SK-N-SH (cell line): ENCODE data around the gene CYP3A5. TPM values are rescaled to one million over a fixed set of nuclear protein-coding genes. Genes with fewer than 3 reads are reported as not detected.

ENCODE experiments used
- CTCF ChIA-PET: fragments of 300-600, 350-600 bp; formaldehyde crosslinking; extraction: SDS; loops from one replicate; lab custom pipeline; 2021; lab: Yijun Ruan, JAX
- POLR2A ChIA-PET: fragments of 350-600 bp; sonication (Branson Sonifier 250); formaldehyde crosslinking; extraction: SDS; loops from one replicate; lab custom pipeline; 2020; ENCODE audit warnings: antibody characterized with exemption, inconsistent platforms; lab: Yijun Ruan, JAX
- DNase-seq: peaks from one replicate; pipeline ENCODE4 v3.0.0; 2012
- H2AFZ ChIP-seq: fragments of 200-600 bp; sonication (generic); 2 replicates; pipeline ENCODE4 v1.8.1; 2016; ENCODE audit warnings: antibody characterized with exemption, mild to moderate bottlenecking, low read depth
- H3F3A ChIP-seq: fragments of 200-600 bp; sonication (generic); replicated peaks from 2 replicates; pipeline ENCODE3; 2016; ENCODE audit warnings: antibody characterized with exemption, mild to moderate bottlenecking; ENCODE audit not compliant: insufficient read depth
- H3K27ac ChIP-seq, 2 experiments: fragments of 200-500 bp in 1 of 2; fragments of 200-600 bp in 1 of 2; sonication (Bioruptor generic) in 1 of 2; sonication (generic), shearing (Covaris generic) in 1 of 2; 2 replicates each; pipeline versions ENCODE4 v1.5.1 to v1.6.1; 2014 to 2016; ENCODE audit warnings: low read depth in 2 of 2, inconsistent platforms in 1 of 2, low read length in 1 of 2, mild to moderate bottlenecking in 1 of 2, mixed read lengths in 1 of 2
- H3K27me3 ChIP-seq: fragments of 200-600 bp; sonication (generic), shearing (Covaris generic); 2 replicates; pipeline ENCODE4 v1.6.1; 2016; ENCODE audit warnings: mixed run types; ENCODE audit not compliant: insufficient read depth
- H3K36me3 ChIP-seq, 2 experiments: fragments of 200-500 bp in 1 of 2; fragments of 200-600 bp in 1 of 2; sonication (Bioruptor generic) in 1 of 2; sonication (generic) in 1 of 2; replicated peaks in 1 of 2; 2 replicates each; pipeline versions ENCODE3 to v1.5.1; 2014 to 2016; ENCODE audit warnings: low read length in 1 of 2, mild to moderate bottlenecking in 1 of 2; ENCODE audit not compliant: insufficient read depth in 2 of 2, control insufficient read depth in 1 of 2
- H3K4me1 ChIP-seq, 2 experiments: fragments of 200-500 bp in 1 of 2; fragments of 200-600 bp in 1 of 2; sonication (Bioruptor generic) in 1 of 2; sonication (generic), shearing (Covaris generic) in 1 of 2; 2 replicates each; pipeline versions ENCODE4 v1.5.1 to v1.6.1; 2014 to 2016; ENCODE audit warnings: low read depth in 1 of 2, low read length in 1 of 2, mixed run types in 1 of 2; ENCODE audit not compliant: insufficient read depth in 2 of 2, control insufficient read depth in 1 of 2
- H3K4me2 ChIP-seq: fragments of 200-600 bp; sonication (generic), shearing (Covaris generic); 2 replicates; pipeline ENCODE4 v1.6.1; 2017; ENCODE audit warnings: mixed run types
- H3K4me3 ChIP-seq, 2 experiments: fragments of 200-500 bp in 1 of 2; fragments of 200-600 bp in 1 of 2; sonication (Bioruptor generic) in 1 of 2; sonication (generic), shearing (Covaris generic) in 1 of 2; 2 replicates each; pipeline versions ENCODE4 v1.5.1 to v1.8.1; 2014 to 2016; ENCODE audit warnings: low read depth in 2 of 2, inconsistent platforms in 1 of 2, low read length in 1 of 2, mild to moderate bottlenecking in 1 of 2, mixed read lengths in 1 of 2, moderate library complexity in 1 of 2
- H3K79me2 ChIP-seq: fragments of 200-600 bp; sonication (generic); 2 replicates; pipeline ENCODE4 v1.8.1; 2017; ENCODE audit warnings: mild to moderate bottlenecking; ENCODE audit not compliant: insufficient read depth
- H3K9ac ChIP-seq: fragments of 200-600 bp; sonication (generic); 2 replicates; pipeline ENCODE4 v1.6.1; 2017; ENCODE audit warnings: mixed run types
- H3K9me2 ChIP-seq: fragments of 200-600 bp; sonication (generic); 2 replicates; pipeline ENCODE4 v1.6.1; 2017; ENCODE audit warnings: mixed run types
- H3K9me3 ChIP-seq: fragments of 200-600 bp; sonication (generic); 2 replicates; pipeline ENCODE4 v1.6.1; 2017; ENCODE audit warnings: mixed run types, mild to moderate bottlenecking, moderate library complexity
- H4K20me1 ChIP-seq: fragments of 200-600 bp; sonication (generic); 2 replicates; pipeline ENCODE4 v1.6.1; 2017; ENCODE audit warnings: mild to moderate bottlenecking, mixed run types; ENCODE audit not compliant: insufficient read depth
- ELF1 ChIP-seq: IDR thresholded peaks from 2 replicates; pipeline ENCODE4 v1.4.0; 2012
- MAX ChIP-seq: IDR thresholded peaks from 2 replicates; pipeline ENCODE4 v1.4.0; 2012; ENCODE audit warnings: low read depth
- NFIC ChIP-seq: IDR thresholded peaks from 2 replicates; pipeline ENCODE4 v1.4.0; 2012; ENCODE audit warnings: borderline replicate concordance
- PBX3 ChIP-seq: IDR thresholded peaks from 2 replicates; pipeline ENCODE4; 2012
- RFX5 ChIP-seq: IDR thresholded peaks from 2 replicates; pipeline ENCODE4 v1.6.1; 2012; ENCODE audit warnings: mild to moderate bottlenecking, improper control_type of control experiment, low read length
- TEAD4 ChIP-seq: IDR thresholded peaks from 2 replicates; pipeline ENCODE4 v1.4.0; 2012; ENCODE audit warnings: mild to moderate bottlenecking, borderline replicate concordance; ENCODE audit not compliant: insufficient read depth
- WGBS: methylation state at CpG from one replicate; pipeline ENCODE4 v1.1.6; 2017; ENCODE audit warnings: low lambda C conversion rate; 5-methylcytosine and 5-hydroxymethylcytosine counted together
- polyA plus RNA-seq, 3 experiments: library from polyadenylated mRNA; depleted of rRNA; stranded (reverse); fragments of >200 nt; gene quantifications; 2 replicates each; pipeline ENCODE4 v1.2.3, GENCODE V29; 2012
- small RNA-seq, 7 experiments: library from RNA; depleted of rRNA; stranded (forward); fragments of <200 nt; gene quantifications; one replicate each; pipeline ENCODE3, GENCODE V24; 2012

Gene CYP3A5
- polyA plus RNA-seq, 1 of the 3 experiments (the other 2 are of a cell fraction) = 0.25 TPM

- H3K27ac ChIP-seq = no peak overlapping the region
- 64% methylated on average over 4 of the region's 4 CpGs for WGBS
- ChIA-PET CTCF (interaction anchor here (1.0 to 1.9 kb wide), 2 partner anchors 10 to 16 kb away, joined by 3 to 5 read pairs; no protein-coding TSS in a partner anchor), POLR2A (no interaction called here)
- H3K9me3 ChIP-seq = no peaks in the 10 kb centered on the region
- no peaks in the 10 kb centered on the region for H3F3A ChIP-seq
- H3K9me2 ChIP-seq = no peaks in the 10 kb centered on the region
- no peak overlapping the region for H2AFZ ChIP-seq
- no peaks in the 10 kb centered on the region for H4K20me1 ChIP-seq
- no peaks in the 10 kb centered on the region for H3K79me2 ChIP-seq
- no peak for DNase-seq
- H3K4me3 ChIP-seq = no peak overlapping the region
- H3K4me2 ChIP-seq = no peak overlapping the region
- no peaks in the 10 kb centered on the region for H3K36me3 ChIP-seq
- H3K9ac ChIP-seq = no peak overlapping the region
- H3K27me3 ChIP-seq = no peaks in the 10 kb centered on the region
- no peak for TF ChIP-seq RFX5
- no peak for TF ChIP-seq MAX
- TF ChIP-seq PBX3 = no peak
- no peak for TF ChIP-seq ELF1
- TF ChIP-seq TEAD4 = no peak
- no peak for TF ChIP-seq NFIC
- no peaks in the 10 kb centered on the region; a peak in 1 of 4 replicates for H3K4me1 ChIP-seq
Measured at GRCh38 chr7:99599836-99600235, 80.0 kb downstream of the CYP3A5 start.

Small RNA genes lying within 50 kb of the gene (small RNA-seq; reads per million reads assigned to genes)
- gene CYP3A51P (0 reads per million in 7 experiments), gene CYP3A7-CYP3A51P (0 reads per million in 7 experiments)

Other genes with a start within 250 kb of the CYP3A5 start
- 7.4 and 8.2 TPM in 2 replicates for gene PTCD1, start 241.2 kb downstream of the CYP3A5 start, polyA plus RNA-seq (2012; rRNA removed)
- 101 and 107 TPM in 2 replicates for gene CPSF4, start 241.1 kb downstream of the CYP3A5 start, polyA plus RNA-seq (2012; rRNA removed)
- 2,495 and 4,591 TPM in 2 replicates for gene ATP5MF, start 213.8 kb downstream of the CYP3A5 start, polyA plus RNA-seq (2012; rRNA removed)
- 27.7 and 34.5 TPM in 2 replicates for gene ZNF789, start 207.1 kb downstream of the CYP3A5 start, polyA plus RNA-seq (2012; rRNA removed)
- 19.6 and 19.8 TPM in 2 replicates for gene ZNF394, start 179.7 kb downstream of the CYP3A5 start, polyA plus RNA-seq (2012; rRNA removed)
- 7.5 and 9.1 TPM in 2 replicates for gene ZKSCAN5, start 175.3 kb downstream of the CYP3A5 start, polyA plus RNA-seq (2012; rRNA removed)
- 6.2 and 8.2 TPM in 2 replicates for gene FAM200A, start 127.9 kb downstream of the CYP3A5 start, polyA plus RNA-seq (2012; rRNA removed)
- 113 and 144 TPM in 2 replicates for gene ZNF655, start 121.4 kb downstream of the CYP3A5 start, polyA plus RNA-seq (2012; rRNA removed)
- 1.5 and 2.2 TPM in 2 replicates for gene TMEM225B, start 81.7 kb downstream of the CYP3A5 start, polyA plus RNA-seq (2012; rRNA removed)
- 14.9 and 18.7 TPM in 2 replicates for gene ZSCAN25, start 63.0 kb downstream of the CYP3A5 start, polyA plus RNA-seq (2012; rRNA removed)
- not detected in 2 replicates for gene CYP3A7, start 55.2 kb upstream of the CYP3A5 start, polyA plus RNA-seq (2012; rRNA removed)
- gene CYP3A4, start 104.2 kb upstream of the CYP3A5 start, polyA plus RNA-seq (2012; rRNA removed) = not detected in 2 replicates
- not detected in 2 replicates for gene CYP3A43, start 148.0 kb upstream of the CYP3A5 start, polyA plus RNA-seq (2012; rRNA removed)
- gene OR2AE1, start 197.0 kb upstream of the CYP3A5 start, polyA plus RNA-seq (2012; rRNA removed) = not detected in 2 replicates
- gene TRIM4, start 239.5 kb upstream of the CYP3A5 start, polyA plus RNA-seq (2012; rRNA removed) = 6.6 and 7.6 TPM in 2 replicates
- gene GJC3, start 249.6 kb upstream of the CYP3A5 start, polyA plus RNA-seq (2012; rRNA removed) = not detected in 2 replicates